AG04449 (cell line): Measurements from ENCODE around the gene TMEM181.

ENCODE experiments used
- CTCF ChIA-PET: fragments of 350-600 bp; formaldehyde crosslinking; extraction: SDS; loops from one replicate; lab custom pipeline; 2021; ENCODE audit warnings: antibody characterized with exemption; lab: Yijun Ruan, JAX
- POLR2A ChIA-PET: fragments of 400-600, 350-600 bp; formaldehyde crosslinking; extraction: SDS; loops from one replicate; lab custom pipeline; 2020; ENCODE audit warnings: antibody characterized with exemption, inconsistent platforms; lab: Yijun Ruan, JAX
- DNase-seq: peaks from one replicate; pipeline ENCODE4 v3.0.0-alpha.2; 2010; ENCODE audit warnings: low read depth, low spot score
- H3K4me3 ChIP-seq: 2 replicates; pipeline ENCODE4 v1.5.1; 2011; ENCODE audit warnings: low read depth, mild to moderate bottlenecking, control low read depth, low read length
- CTCF ChIP-seq: IDR thresholded peaks from one replicate; pipeline ENCODE4 v1.5.1; 2011; ENCODE audit warnings: mild to moderate bottlenecking, moderate library complexity, low read length, control low read depth, inconsistent platforms; ENCODE audit not compliant: insufficient read depth; ENCODE audit errors: missing control alignments

The TMEM181 gene

DNA sequence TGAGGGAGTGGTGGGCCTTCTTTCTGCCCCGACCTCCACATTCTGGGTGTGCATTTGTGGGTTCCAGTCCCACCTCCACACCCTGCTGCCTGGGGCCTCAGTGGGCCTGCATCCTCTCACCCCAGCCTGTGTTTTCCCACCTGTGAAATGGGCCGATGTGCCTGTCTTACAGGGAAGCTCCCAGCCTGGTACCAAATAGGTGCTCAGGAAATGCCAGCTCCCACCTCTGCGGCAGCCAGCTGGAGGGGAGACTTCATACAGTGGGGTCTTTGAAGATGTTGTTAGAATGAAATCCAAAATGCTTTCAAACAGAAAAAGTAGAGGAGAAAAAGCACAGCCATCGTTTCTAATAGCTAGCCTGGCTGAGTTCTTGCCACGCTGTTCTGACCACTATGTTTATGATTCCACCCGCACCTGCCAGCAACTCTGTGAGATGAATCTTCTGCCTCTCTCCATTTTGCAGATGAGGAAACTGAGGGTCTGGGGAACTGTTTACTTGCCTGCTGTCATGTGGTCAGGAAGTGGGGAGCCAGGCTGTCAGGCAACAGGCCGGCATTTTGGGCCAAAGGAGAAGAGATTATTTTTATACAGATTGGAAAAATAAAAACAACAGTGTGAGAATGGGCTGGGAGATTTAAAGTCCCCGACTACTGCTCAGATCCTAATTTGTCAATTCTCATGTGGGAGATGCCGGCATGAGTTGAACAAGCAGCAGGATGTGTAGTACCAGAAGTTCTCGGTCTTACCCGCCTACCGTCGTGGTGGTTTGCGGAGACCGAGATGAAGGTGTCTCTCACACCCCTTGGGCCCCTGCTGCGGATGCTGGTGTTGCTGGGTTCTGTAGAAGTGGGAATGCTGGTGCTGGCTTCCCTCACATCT, 4.6 kb downstream of the TMEM181 start:
- DNase-seq, result no peak
- ChIA-PET CTCF (interaction anchor here (0.9 to 1.3 kb wide), 3 partner anchors 9 to 350 kb away, joined by 3 to 5 read pairs (median 3); no protein-coding TSS in a partner anchor), POLR2A (interaction anchor here (1.0 kb wide), 1 partner anchor 352 kb away, joined by 3 read pairs; no protein-coding TSS in a partner anchor)
- no peak overlapping the region for H3K4me3 ChIP-seq
- no peak for TF ChIP-seq CTCF

- ChIA-PET POLR2A (no interaction called here), CTCF (interaction anchor here (4.3 kb wide), 1 partner anchor 41 kb away, joined by 16 read pairs; no protein-coding TSS in a partner anchor)
- TF ChIP-seq CTCF, result no peak
- no peak overlapping the region for H3K4me3 ChIP-seq
- no peak for DNase-seq
Measured at GRCh38 chr6:158565122-158565429, 5.2 kb downstream of the TMEM181 start.

- ChIA-PET POLR2A (no interaction called here), CTCF (interaction anchor here (0.9 to 4.3 kb wide), 2 partner anchors 40 to 345 kb away, joined by 3 to 16 read pairs; no protein-coding TSS in a partner anchor)
- no peak overlapping the region for H3K4me3 ChIP-seq
- TF ChIP-seq CTCF, result no peak
- DNase-seq, result no peak
Measured at GRCh38 chr6:158565482-158566040, 5.7 kb downstream of the TMEM181 start.

- H3K4me3 ChIP-seq, result no peak overlapping the region
- ChIA-PET CTCF (interaction anchor here (0.9 to 4.3 kb wide), 2 partner anchors 40 to 345 kb away, joined by 3 to 16 read pairs; no protein-coding TSS in a partner anchor), POLR2A (interaction anchor here (0.6 kb wide), 1 partner anchor 83 kb away, joined by 3 read pairs; no protein-coding TSS in a partner anchor)
- no peak for TF ChIP-seq CTCF
- DNase-seq, result no peak
Measured at GRCh38 chr6:158566207-158566818, 6.4 kb downstream of the TMEM181 start.

GRCh38 chr6:158567152-158567551, 7.3 kb downstream of the TMEM181 start:
- H3K4me3 ChIP-seq, result no peak overlapping the region
- ChIA-PET POLR2A (no interaction called here), CTCF (interaction anchor here (1.0 to 4.3 kb wide), 2 partner anchors 39 to 346 kb away, joined by 3 to 16 read pairs; no protein-coding TSS in a partner anchor)
- DNase-seq, result no peak
- no peak for TF ChIP-seq CTCF
